Gastroesophageal sphincter (tissue), 3 donors: Measurements from ENCODE around the gene MAN1C1.

Experiments used
- CTCF ChIP-seq, 4 experiments: fragments of 200-600 bp in 2 of 4; fragments of 450-650 bp in 2 of 4; sonication (generic) in 1 of 4; IDR thresholded peaks; one replicate each; pipeline ENCODE4 v1.5.1; 2017 to 2019; ENCODE audit warnings: antibody characterized with exemption in 4 of 4, mild to moderate bottlenecking in 2 of 4, moderate library complexity in 2 of 4
- EP300 ChIP-seq: sonication (generic); formaldehyde crosslinking; IDR thresholded peaks from one replicate; pipeline ENCODE4 v1.6.1; 2017; ENCODE audit warnings: antibody characterized with exemption, mild to moderate bottlenecking
- POLR2A ChIP-seq, 2 donors: fragments of 450-650 bp; IDR thresholded peaks; one replicate each; pipeline ENCODE4 v1.6.1; 2017; ENCODE audit warnings: antibody characterized with exemption in 2 of 2, mild to moderate bottlenecking in 2 of 2, moderate library complexity in 1 of 2
- POLR2AphosphoS5 ChIP-seq: sonication (generic); formaldehyde crosslinking; IDR thresholded peaks from one replicate; pipeline ENCODE4 v1.6.1; 2017; ENCODE audit warnings: antibody characterized with exemption

GRCh38 chr1:25705699-25706098, 89.1 kb downstream of the MAN1C1 start:
- TF ChIP-seq CTCF (IDR thresholded peaks at IDR 0.05) (no peak), EP300 (no peak), POLR2A (IDR thresholded peaks at IDR 0.05) (no peak), POLR2AphosphoS5 (no peak)
